Measurements from ENCODE around the gene RRP9. TPM values are rescaled to one million over a fixed set of nuclear protein-coding genes. Genes with fewer than 3 reads are reported as not detected.

The RRP9 gene
- total and polyA plus RNA-seq, 2 donors (not counting 1 experiment from before 2014, with no cell fraction given), result 16.7 to 21.9 TPM

- Mint-ChIP-seq H3K27ac (no peak overlapping the region), H3K4me1 (no peaks in the 10 kb centered on the region), H3K4me3 (no peak overlapping the region), H3K27me3 (peaks cover 66% of the 10 kb centered on the region), H3K9me3 (ENCODE audit: insufficient read depth) (no peaks in the 10 kb centered on the region)
- Histone ChIP-seq H3K79me2 (ENCODE audit: control insufficient read depth, insufficient read depth, low read length) (no peaks in the 10 kb centered on the region), H3K27ac (ENCODE audit: low read length in 2 of 2) (no peak overlapping the region), H3K9ac (ENCODE audit: low read length) (no peak overlapping the region), H3K9me3 (ENCODE audit: control extremely low read depth in 1 of 3, control insufficient read depth in 2 of 3, insufficient read depth in 1 of 3, low read length in 2 of 3) (no peaks in the 10 kb centered on the region), H4K20me1 (ENCODE audit: control insufficient read depth, insufficient read depth, low read length, poor library complexity, severe bottlenecking) (no peaks in the 10 kb centered on the region), H2AFZ (ENCODE audit: insufficient read depth, low read depth, low read length, poor library complexity, severe bottlenecking) (no peak overlapping the region), H3K4me1 (ENCODE audit: control insufficient read depth in 2 of 2, insufficient read depth in 2 of 2, low read length in 2 of 2) (no peaks in the 10 kb centered on the region), H3K4me3 (ENCODE audit: control extremely low read depth in 1 of 5, extremely low read depth in 1 of 5, insufficient read depth in 1 of 5, low read depth in 2 of 5, low read length in 4 of 5) (no peak overlapping the region), H3K36me3 (replicated peaks in 1 of 2; ENCODE audit: control extremely low read depth in 1 of 2, control insufficient read depth in 1 of 2, extremely low read depth in 1 of 2, insufficient read depth in 2 of 2, low read length in 1 of 2) (no peaks in the 10 kb centered on the region), H3K4me2 (replicated peaks; ENCODE audit: low read depth, low read length, poor library complexity, severe bottlenecking) (no peak overlapping the region), H3K27me3 (replicated peaks in 1 of 4; ENCODE audit: control extremely low read depth in 1 of 4, control insufficient read depth in 3 of 4, insufficient read depth in 4 of 4, low read length in 3 of 4) (peaks cover 0 to 9% (median 4%) of the 10 kb centered on the region in 4 experiments)
- POLR2A ChIA-PET, result no interaction called here
- no peak for TF ChIP-seq EZH2 (IDR thresholded peaks at IDR 0.05; ENCODE audit: borderline replicate concordance, insufficient read depth, low read depth, low read length, poor library complexity, severe bottlenecking)
- TF ChIP-seq CTCF (IDR thresholded peaks at IDR 0.05), result no peak
- intact Hi-C loops (cut with micrococcal nuclease), result no loop called here
- ATAC-seq (ENCODE audit: low read depth) (no peak), DNase-seq (no peak)
- CTCF ChIA-PET, result no interaction called here
- WGBS (ENCODE audit: insufficient coverage), result 94% methylated on average over 3 of the region's 10 CpGs
Observed at GRCh38 chr3:51896607-51897305, 44.9 kb downstream of the RRP9 start.

GRCh38 chr3:51894939-51895338 lies 46.8 kb downstream of the RRP9 start:
- no peaks in the 10 kb centered on the region for H3K4me1 ChIP-seq (ENCODE audit: control insufficient read depth in 2 of 2, insufficient read depth in 2 of 2, low read length in 2 of 2)
- no peak for TF ChIP-seq CTCF (IDR thresholded peaks at IDR 0.05)
- TF ChIP-seq EZH2 (IDR thresholded peaks at IDR 0.05; ENCODE audit: borderline replicate concordance, insufficient read depth, low read depth, low read length, poor library complexity, severe bottlenecking), result no peak
- Mint-ChIP-seq H3K27ac (no peak overlapping the region), H3K4me3 (no peak overlapping the region), H3K4me1 (no peaks in the 10 kb centered on the region), H3K9me3 (ENCODE audit: insufficient read depth) (no peaks in the 10 kb centered on the region), H3K27me3 (peaks cover 60% of the 10 kb centered on the region)
- no peaks in the 10 kb centered on the region for H3K79me2 ChIP-seq (ENCODE audit: control insufficient read depth, insufficient read depth, low read length)
- no peak overlapping the region for H2AFZ ChIP-seq (ENCODE audit: insufficient read depth, low read depth, low read length, poor library complexity, severe bottlenecking)
- intact Hi-C loops (cut with micrococcal nuclease), result no loop called here
- no peak overlapping the region for H3K27ac ChIP-seq (ENCODE audit: low read length in 2 of 2)
- no peak for ATAC-seq (ENCODE audit: low read depth)
- WGBS (ENCODE audit: insufficient coverage), result 99% methylated on average over 16 of the region's 16 CpGs
- CTCF ChIA-PET, result no interaction called here
- H3K36me3 ChIP-seq (replicated peaks in 1 of 2; ENCODE audit: control extremely low read depth in 1 of 2, control insufficient read depth in 1 of 2, extremely low read depth in 1 of 2, insufficient read depth in 2 of 2, low read length in 1 of 2), result no peaks in the 10 kb centered on the region
- H3K9ac ChIP-seq (ENCODE audit: low read length), result no peak overlapping the region
- peaks cover 0 to 1% (median 0%) of the 10 kb centered on the region in 3 donors for H3K9me3 ChIP-seq (ENCODE audit: control extremely low read depth in 1 of 3, control insufficient read depth in 2 of 3, insufficient read depth in 1 of 3, low read length in 2 of 3)
- no peak overlapping the region for H3K4me3 ChIP-seq (ENCODE audit: control extremely low read depth in 1 of 5, extremely low read depth in 1 of 5, insufficient read depth in 1 of 5, low read depth in 2 of 5, low read length in 4 of 5)
- POLR2A ChIA-PET, result no interaction called here
- H3K27me3 ChIP-seq (replicated peaks in 1 of 4; ENCODE audit: control extremely low read depth in 1 of 4, control insufficient read depth in 3 of 4, insufficient read depth in 4 of 4, low read length in 3 of 4), result peaks cover 0 to 13% (median 6%) of the 10 kb centered on the region in 4 experiments
- DNase-seq, result no peak
- no peaks in the 10 kb centered on the region for H4K20me1 ChIP-seq (ENCODE audit: control insufficient read depth, insufficient read depth, low read length, poor library complexity, severe bottlenecking)
- no peak overlapping the region for H3K4me2 ChIP-seq (replicated peaks; ENCODE audit: low read depth, low read length, poor library complexity, severe bottlenecking)

Data from B cell (primary cell).